Erythroblast (primary cell): ENCODE results near the gene PTGIS.

Experiments
- GATA1 ChIP-seq: IDR thresholded peaks from 2 replicates; pipeline ENCODE4 v1.6.1; 2011; ENCODE audit warnings: low read depth, mild to moderate bottlenecking, control low read depth, low read length, moderate library complexity
- POLR2A ChIP-seq: IDR thresholded peaks from 2 replicates; pipeline ENCODE4 v1.6.1; 2011; ENCODE audit warnings: mild to moderate bottlenecking, low read length

DNA sequence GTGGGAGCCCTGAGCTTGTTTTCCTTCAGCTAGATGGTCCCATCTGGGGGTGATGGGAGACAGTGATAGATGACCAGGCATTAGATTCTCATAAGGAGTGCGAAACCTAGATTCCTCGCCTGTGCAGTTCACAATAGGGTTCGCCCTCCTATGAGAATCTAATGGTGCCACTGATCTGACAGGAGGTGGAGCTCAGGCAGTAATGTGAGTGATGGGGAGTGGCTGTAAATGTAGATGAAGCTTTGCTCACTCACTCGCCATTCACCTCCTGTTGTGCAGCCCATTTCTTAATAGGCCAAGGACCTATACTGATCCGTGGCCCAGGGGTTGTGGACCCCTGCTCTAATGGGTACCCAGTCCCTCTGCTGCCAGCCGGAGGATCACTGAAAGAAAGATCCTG lies 64.8 kb downstream of the PTGIS start:
- TF ChIP-seq POLR2A (no peak), GATA1 (no peak)
